ENCODE results near the gene SLC16A13. TPM values are rescaled to one million over a fixed set of nuclear protein-coding genes. Genes with fewer than 3 reads are reported as not detected.

Gene SLC16A13
- total RNA-seq, 1 experiment from 2014 or later, result 13.1 TPM

- H3K4me1 ChIP-seq (ENCODE audit: control insufficient read depth, insufficient read depth, low read length), result no peaks in the 10 kb centered on the region
- no peak for DNase-seq (ENCODE audit: low read depth, low spot score)
- H3K9me3 ChIP-seq (ENCODE audit: control insufficient read depth, insufficient read depth, low read depth, low read length), result no peaks in the 10 kb centered on the region
- POLR2A ChIA-PET, result no interaction called here
- BruUV-seq (replicated peaks), result no TSS peak
- CTCF ChIA-PET, result interaction anchor here (0.5 kb wide), 1 partner anchor 129 kb away, joined by 3 read pairs; no protein-coding TSS in a partner anchor
- TF ChIP-seq TCF7L2 (IDR thresholded peaks at IDR 0.05; ENCODE audit: low read depth, low read length) (no peak), POLR2AphosphoS5 (IDR thresholded peaks at IDR 0.05; ENCODE audit: low read depth, low read length) (no peak), SIN3A (IDR thresholded peaks at IDR 0.05; ENCODE audit: borderline replicate concordance, insufficient read depth, low read depth, low read length) (no peak), REST (IDR thresholded peaks at IDR 0.05; ENCODE audit: insufficient read depth in 1 of 2, low read depth in 2 of 2, low read length in 1 of 2) (no peak), CTCF (IDR thresholded peaks at IDR 0.05) (no peak)
- intact Hi-C loops (cut with micrococcal nuclease; ENCODE audit: unreplicated experiment), result no loop called here
- no peak for ATAC-seq
- H3K36me3 ChIP-seq (ENCODE audit: control insufficient read depth, insufficient read depth, low read length), result no peaks in the 10 kb centered on the region
- no peak overlapping the region for H3K27ac ChIP-seq (ENCODE audit: low read length)
- no peaks in the 10 kb centered on the region for H3K27me3 ChIP-seq (ENCODE audit: control insufficient read depth, insufficient read depth, low read length)
- no peak overlapping the region for H3K4me3 ChIP-seq (ENCODE audit: low read depth in 2 of 2, low read length in 2 of 2)
- in situ Hi-C loops (cut with HindIII; ENCODE audit: low pct_unique_long_range_greater_than_20kb, low sequenced_read_pairs), result no loop called here
These were observed 36.6 kb downstream of the SLC16A13 start for GRCh38 chr17:7072406-7072805.

GRCh38 chr17:7074931-7075330, 39.1 kb downstream of the SLC16A13 start:
- ChIA-PET POLR2A (no interaction called here), CTCF (interaction anchor here (0.5 kb wide), 1 partner anchor 68 kb away, joined by 3 read pairs; no protein-coding TSS in a partner anchor)
- no peak overlapping the region for H3K27ac ChIP-seq (ENCODE audit: low read length)
- intact Hi-C loops (cut with micrococcal nuclease; ENCODE audit: unreplicated experiment), result no loop called here
- no peak for TF ChIP-seq POLR2AphosphoS5 (IDR thresholded peaks at IDR 0.05; ENCODE audit: low read depth, low read length)
- no peak for TF ChIP-seq TCF7L2 (IDR thresholded peaks at IDR 0.05; ENCODE audit: low read depth, low read length)
- no peak for TF ChIP-seq CTCF (IDR thresholded peaks at IDR 0.05)
- no peak for TF ChIP-seq SIN3A (IDR thresholded peaks at IDR 0.05; ENCODE audit: borderline replicate concordance, insufficient read depth, low read depth, low read length)
- TF ChIP-seq REST (IDR thresholded peaks at IDR 0.05; ENCODE audit: insufficient read depth in 1 of 2, low read depth in 2 of 2, low read length in 1 of 2), result no peak
- ATAC-seq (no peak), DNase-seq (ENCODE audit: low read depth, low spot score) (no peak)
- H3K27me3 ChIP-seq (ENCODE audit: control insufficient read depth, insufficient read depth, low read length), result no peaks in the 10 kb centered on the region
- no peaks in the 10 kb centered on the region for H3K36me3 ChIP-seq (ENCODE audit: control insufficient read depth, insufficient read depth, low read length)
- no peaks in the 10 kb centered on the region for H3K4me1 ChIP-seq (ENCODE audit: control insufficient read depth, insufficient read depth, low read length)
- no peaks in the 10 kb centered on the region for H3K9me3 ChIP-seq (ENCODE audit: control insufficient read depth, insufficient read depth, low read depth, low read length)
- in situ Hi-C loops (cut with HindIII; ENCODE audit: low pct_unique_long_range_greater_than_20kb, low sequenced_read_pairs), result no loop called here
- H3K4me3 ChIP-seq (ENCODE audit: low read depth in 2 of 2, low read length in 2 of 2), result no peak overlapping the region
- BruUV-seq (replicated peaks), result no TSS peak
